GM21447 (cell line): ENCODE results near the gene ECI1.

Experiments
- ATAC-seq: cut with Tn5 transposase; IDR thresholded peaks from one replicate; pipeline ENCODE4 v1.9.1; 2021; ENCODE audit not compliant: unreplicated experiment

Gene ECI1

GRCh38 chr16:2196162-2196980 is 55.0 kb downstream of the ECI1 start, which contains the start of gene CASKIN1:
CASKIN1 (minus strand) TSS chr16:2196605; CDS start chr16:2196432, 173 bp downstream.
- no peak for ATAC-seq

GRCh38 chr16:2195322-2196161 is 55.8 kb downstream of the ECI1 start:
- no peak for ATAC-seq

- no peak for ATAC-seq
Measured at GRCh38 chr16:2194852-2195321, 56.5 kb downstream of the ECI1 start.

- ATAC-seq = no peak
Measured at GRCh38 chr16:2194166-2194834, 57.1 kb downstream of the ECI1 start.

GRCh38 chr16:2191446-2191706 is 60.0 kb downstream of the ECI1 start:
- no peak for ATAC-seq

- ATAC-seq = no peak
Measured at GRCh38 chr16:2190659-2191445, 60.5 kb downstream of the ECI1 start.

GRCh38 chr16:2190002-2190658 is 61.3 kb downstream of the ECI1 start:
- ATAC-seq = no peak
